Measurements from ENCODE around the gene PHIP.
"Not testable (repeated sequence)": the region's sequence is repeated elsewhere in the genome, so short reads cannot be mapped to it uniquely, and the experiment has no call there.

Gene PHIP

GRCh38 chr6:79101164-79101563, 23.1 kb upstream of the PHIP start:
- ChIA-PET POLR2A (no interaction called here), CTCF (no interaction called here)
- H3K4me3 ChIP-seq (ENCODE audit: low read depth, low read length), result no peak overlapping the region
- no peak for DNase-seq (ENCODE audit: low read depth, low spot score)
- no peak for TF ChIP-seq CTCF (IDR thresholded peaks at IDR 0.05; ENCODE audit: insufficient read depth, low read length, missing control alignments)

DNA sequence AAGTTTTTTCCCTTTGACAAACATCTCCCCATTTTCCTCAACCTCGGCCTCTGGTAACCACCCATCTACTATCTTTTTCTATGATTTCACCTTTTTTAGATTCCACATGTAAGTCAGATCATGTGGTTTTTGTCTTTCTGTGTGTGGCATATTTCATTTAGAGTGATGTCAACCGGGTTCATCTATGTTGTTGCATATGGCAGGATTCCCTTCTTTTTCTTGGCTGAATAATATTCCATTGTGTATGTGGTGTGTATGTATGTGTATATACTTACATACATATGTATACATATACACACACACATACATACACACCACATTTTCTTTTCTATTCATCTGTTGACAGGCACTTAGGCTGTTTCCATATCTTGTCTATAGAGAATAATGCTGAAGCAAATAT, 22.2 kb upstream of the PHIP start:
- no peak overlapping the region for H3K4me3 ChIP-seq (ENCODE audit: low read depth, low read length)
- POLR2A ChIA-PET, result no interaction called here
- no peak for TF ChIP-seq CTCF (IDR thresholded peaks at IDR 0.05; ENCODE audit: insufficient read depth, low read length, missing control alignments)
- no peak for DNase-seq (ENCODE audit: low read depth, low spot score)
- CTCF ChIA-PET, result no interaction called here

GRCh38 chr6:79094938-79095337, 16.9 kb upstream of the PHIP start:
- ChIA-PET POLR2A (interaction anchor here (1.2 kb wide), 1 partner anchor 17 kb away, joined by 3 read pairs; the partner anchor contains the start of gene PHIP), CTCF (no interaction called here)
- TF ChIP-seq CTCF (IDR thresholded peaks at IDR 0.05; ENCODE audit: insufficient read depth, low read length, missing control alignments), result no peak
- no peak overlapping the region for H3K4me3 ChIP-seq (ENCODE audit: low read depth, low read length)
- DNase-seq (ENCODE audit: low read depth, low spot score), result no peak

GRCh38 chr6:79091801-79092200, 13.7 kb upstream of the PHIP start:
- H3K4me3 ChIP-seq (ENCODE audit: low read depth, low read length); DNase-seq (ENCODE audit: low read depth, low spot score); POLR2A ChIA-PET; CTCF ChIA-PET: not testable (repeated sequence)

DNA sequence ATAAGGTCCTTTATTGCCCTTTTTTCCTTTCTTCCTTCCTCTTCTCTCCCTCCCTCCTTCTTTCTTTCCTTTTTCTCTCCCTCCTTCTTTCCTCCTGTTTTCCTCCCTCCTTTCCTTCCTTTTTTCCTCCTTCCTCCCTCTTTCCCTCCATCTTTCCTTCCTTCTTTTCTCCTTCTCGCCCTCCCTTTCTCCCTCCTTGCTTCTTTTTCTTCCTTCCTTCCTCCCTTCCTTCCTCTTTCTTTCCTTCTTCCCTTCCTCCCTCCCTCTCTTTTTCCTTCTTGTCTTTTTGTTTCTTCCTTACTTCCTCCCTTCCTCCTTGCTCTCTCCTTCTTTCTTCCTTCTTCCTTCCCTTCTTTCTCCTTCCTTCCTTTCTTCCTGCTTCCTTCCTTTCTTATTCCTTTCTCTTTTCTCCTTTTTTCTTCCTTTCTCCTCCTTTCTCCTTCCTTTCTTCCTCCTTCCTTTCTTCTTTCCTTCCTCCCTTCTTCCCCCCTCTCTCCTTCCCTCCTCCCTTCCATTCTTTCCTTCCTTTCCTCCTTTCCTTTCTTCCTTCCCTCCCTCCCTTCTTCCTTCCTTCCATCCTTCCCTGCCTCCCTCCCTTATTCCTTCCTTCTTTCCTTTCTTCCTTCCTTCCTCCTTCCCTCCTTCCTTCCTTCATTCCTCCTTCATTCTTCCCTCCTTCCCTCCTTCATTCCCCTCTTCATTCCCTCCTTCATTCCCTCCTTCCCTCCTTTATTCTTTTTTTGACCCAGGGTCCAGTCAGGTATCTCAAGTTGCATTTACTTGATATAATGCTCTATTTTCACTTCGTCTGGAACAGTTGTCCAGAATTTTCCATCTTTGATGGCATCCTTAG, 11.7 kb upstream of the PHIP start:
- TF ChIP-seq CTCF (IDR thresholded peaks at IDR 0.05; ENCODE audit: insufficient read depth, low read length, missing control alignments), result no peak
- POLR2A ChIA-PET, result no interaction called here
- no peak overlapping the region for H3K4me3 ChIP-seq (ENCODE audit: low read depth, low read length)
- no peak for DNase-seq (ENCODE audit: low read depth, low spot score)
- CTCF ChIA-PET, result no interaction called here

GRCh38 chr6:79084693-79085092, 6.6 kb upstream of the PHIP start:
- ChIA-PET POLR2A (no interaction called here), CTCF (no interaction called here)
- DNase-seq (ENCODE audit: low read depth, low spot score), result no peak
- TF ChIP-seq CTCF (IDR thresholded peaks at IDR 0.05; ENCODE audit: insufficient read depth, low read length, missing control alignments), result no peak
- H3K4me3 ChIP-seq (ENCODE audit: low read depth, low read length), result no peak overlapping the region

DNA sequence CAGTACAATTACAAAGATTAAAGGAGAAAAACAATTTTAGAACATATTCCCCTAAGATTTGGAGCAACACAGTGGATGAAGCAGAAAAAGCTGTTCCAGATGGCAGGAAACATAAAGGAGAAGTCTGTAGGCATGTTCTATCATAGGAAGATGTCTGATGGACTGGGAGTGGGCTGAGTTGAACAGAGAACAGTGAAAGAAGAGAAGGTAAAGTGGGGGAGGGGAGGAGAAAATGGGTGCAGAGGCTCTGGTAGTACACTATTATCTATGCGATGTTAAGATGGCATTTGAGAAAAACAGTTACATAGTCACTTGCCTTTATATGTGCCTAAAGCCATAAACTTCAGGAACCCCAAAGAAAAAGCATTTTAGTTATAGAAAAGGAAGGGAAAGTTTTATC, 4.2 kb upstream of the PHIP start:
- no peak overlapping the region for H3K4me3 ChIP-seq (ENCODE audit: low read depth, low read length)
- CTCF ChIA-PET, result no interaction called here
- no peak for TF ChIP-seq CTCF (IDR thresholded peaks at IDR 0.05; ENCODE audit: insufficient read depth, low read length, missing control alignments)
- DNase-seq (ENCODE audit: low read depth, low spot score), result no peak
- POLR2A ChIA-PET, result no interaction called here
